Panc1 (cell line): Measurements from ENCODE around the gene RPL12.

Source experiments
- CTCF ChIP-seq: fragments of 450-650 bp; IDR thresholded peaks from 2 replicates; pipeline ENCODE4 v1.5.1; 2017; ENCODE audit warnings: mild to moderate bottlenecking
- POLR2AphosphoS5 ChIP-seq: IDR thresholded peaks from 2 replicates; pipeline ENCODE4 v1.6.1; 2012; ENCODE audit warnings: mild to moderate bottlenecking, low read depth, low read length, moderate library complexity
- REST ChIP-seq, 2 experiments: IDR thresholded peaks; 2 replicates each; pipeline ENCODE4 v1.6.1; 2011 to 2012; ENCODE audit warnings: low read depth in 2 of 2, control low read depth in 1 of 2, low read length in 1 of 2, mild to moderate bottlenecking in 1 of 2, moderate library complexity in 1 of 2; ENCODE audit not compliant: insufficient read depth in 1 of 2
- SIN3A ChIP-seq: IDR thresholded peaks from 2 replicates; pipeline ENCODE4 v1.6.1; 2012; ENCODE audit warnings: low read depth, mild to moderate bottlenecking, low read length, moderate library complexity, borderline replicate concordance; ENCODE audit not compliant: insufficient read depth
- TCF7L2 ChIP-seq: IDR thresholded peaks from 2 replicates; pipeline ENCODE4 v1.6.1; 2011; ENCODE audit warnings: mild to moderate bottlenecking, low read depth, low read length, inconsistent platforms

GRCh38 chr9:127448112-127448805 is 2.9 kb downstream of the RPL12 start:
- TF ChIP-seq CTCF (no peak), TCF7L2 (no peak), POLR2AphosphoS5 (peak; percentile 31), SIN3A (no peak), REST (IDR thresholded peaks at IDR 0.05; ENCODE audit: insufficient read depth in 1 of 2, low read depth in 2 of 2, low read length in 1 of 2) (no peak)
